GM19452 (cell line): Measurements from ENCODE around the gene ZBTB40.

Experiments used
- ATAC-seq: cut with Tn5 transposase; IDR thresholded peaks from one replicate; pipeline ENCODE4 v1.9.1; 2021; ENCODE audit not compliant: unreplicated experiment

Gene ZBTB40

GRCh38 chr1:22451702-22452480 lies at the start of gene ZBTB40:
Gene ZBTB40, plus strand, starts transcription at chr1:22451851. Its CDS starts 38,098 bp downstream, at chr1:22489949.
- peak; percentile 91 for ATAC-seq

DNA sequence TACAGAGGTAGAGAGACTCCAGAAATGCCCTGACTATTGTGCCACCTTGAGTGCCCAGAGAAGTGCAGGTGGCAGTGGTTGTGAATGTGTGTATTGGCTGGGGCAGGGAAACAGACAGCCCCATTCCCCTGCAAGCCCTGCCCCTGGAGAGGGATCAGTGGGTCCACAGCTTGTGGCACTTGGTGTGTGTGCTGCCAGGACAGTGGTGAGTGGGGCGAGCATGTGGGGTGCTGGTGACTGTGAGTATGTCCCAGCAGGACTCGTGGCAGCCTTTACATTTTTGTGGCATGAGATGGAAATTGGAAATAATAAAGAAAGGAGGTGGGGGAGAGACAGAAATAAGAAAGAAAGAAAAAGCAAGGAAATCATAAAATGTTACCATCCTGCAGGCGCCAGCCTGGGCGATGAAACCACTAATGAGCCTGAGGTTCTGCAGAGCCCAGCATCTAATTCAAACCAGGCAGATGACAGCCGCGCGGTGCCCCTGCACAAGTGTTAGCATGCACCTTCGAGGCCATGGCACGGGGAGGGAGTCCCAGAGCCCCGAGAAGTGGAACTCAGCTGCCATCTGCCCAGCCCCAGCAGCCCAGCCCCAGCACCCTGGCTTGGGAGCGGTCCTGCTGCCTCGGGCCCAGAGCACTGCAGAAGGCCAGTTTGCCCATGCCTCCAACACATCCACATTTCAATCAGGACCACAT lies 49.1 kb upstream of the ZBTB40 start:
- ATAC-seq: no peak

- no peak for ATAC-seq
Measured at GRCh38 chr1:22404486-22404885, 47.2 kb upstream of the ZBTB40 start.

DNA sequence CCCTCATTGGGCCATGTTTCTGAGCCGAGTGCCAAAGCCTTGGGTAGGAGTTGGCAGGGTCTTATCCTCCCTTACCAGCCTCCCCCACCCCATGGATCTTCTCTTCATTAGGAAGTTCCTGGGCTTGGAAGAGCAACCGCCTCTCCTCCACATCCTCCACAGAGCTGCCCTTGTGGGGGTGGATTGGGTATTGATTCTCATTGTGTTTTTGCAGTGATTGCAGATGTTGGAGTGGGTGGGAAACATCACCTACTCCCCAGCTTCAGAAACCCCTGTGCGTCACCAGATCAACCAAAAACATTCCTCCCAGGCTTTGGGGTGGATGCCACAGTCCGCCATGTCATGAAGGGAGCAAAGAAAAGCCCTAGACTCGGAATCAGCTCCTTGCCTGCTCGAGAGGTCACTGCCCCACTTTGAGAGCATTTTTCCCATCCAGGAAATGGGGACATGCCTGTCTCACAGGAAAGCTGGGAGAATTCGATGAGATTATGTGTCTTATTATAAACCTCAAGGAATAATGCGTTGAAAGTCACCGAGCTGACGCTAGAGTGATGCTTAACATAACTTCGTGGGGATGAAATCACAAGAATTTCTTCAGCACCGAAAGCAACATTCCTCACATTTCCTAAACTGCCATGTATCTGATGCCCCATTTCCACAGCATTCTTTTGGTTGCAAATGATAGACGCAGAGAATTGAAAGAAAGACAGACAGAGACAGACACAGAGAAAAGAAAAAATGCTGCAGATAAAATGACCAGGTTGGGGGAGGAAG lies 44.7 kb upstream of the ZBTB40 start:
- no peak for ATAC-seq

DNA sequence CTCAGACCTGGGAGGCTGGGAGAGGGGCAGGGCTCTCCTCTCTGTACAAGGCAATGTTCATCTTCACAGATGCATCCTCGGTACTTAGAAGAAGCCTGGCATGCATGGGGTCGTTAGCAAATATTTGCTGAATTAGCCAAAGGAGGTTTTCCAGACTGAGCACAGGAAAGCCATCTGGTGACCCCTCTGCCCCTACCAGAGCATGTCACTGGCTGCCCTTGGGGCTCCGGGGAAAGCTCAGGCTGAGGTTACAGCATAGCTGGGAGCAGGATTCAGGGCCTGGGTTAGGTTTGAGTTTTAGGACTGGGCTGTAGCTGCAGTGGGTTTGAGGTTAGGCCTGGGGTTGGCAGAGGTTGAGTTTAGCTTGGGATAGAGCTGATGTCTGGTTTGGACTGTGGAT lies 43.4 kb upstream of the ZBTB40 start:
- ATAC-seq: no peak

DNA sequence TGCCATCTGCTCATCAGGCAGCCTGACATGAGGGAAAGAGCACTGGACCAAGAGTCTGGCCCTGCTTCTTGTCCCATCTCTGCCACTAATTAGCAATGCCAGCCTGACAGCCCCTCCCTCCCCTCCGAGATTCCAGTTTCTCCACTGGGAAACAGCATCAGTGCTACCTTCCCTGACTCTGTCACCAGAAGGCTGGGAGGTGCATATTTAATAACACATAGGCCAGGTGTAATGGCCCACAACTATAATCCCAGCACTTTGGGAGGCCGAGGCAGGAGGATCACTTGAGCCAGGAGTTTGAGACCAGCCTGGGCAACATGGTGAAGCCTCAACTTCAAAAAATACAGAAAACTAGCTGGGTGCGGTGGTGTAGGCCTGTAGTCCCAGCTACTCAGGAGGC lies 41.2 kb upstream of the ZBTB40 start:
- ATAC-seq: no peak

DNA sequence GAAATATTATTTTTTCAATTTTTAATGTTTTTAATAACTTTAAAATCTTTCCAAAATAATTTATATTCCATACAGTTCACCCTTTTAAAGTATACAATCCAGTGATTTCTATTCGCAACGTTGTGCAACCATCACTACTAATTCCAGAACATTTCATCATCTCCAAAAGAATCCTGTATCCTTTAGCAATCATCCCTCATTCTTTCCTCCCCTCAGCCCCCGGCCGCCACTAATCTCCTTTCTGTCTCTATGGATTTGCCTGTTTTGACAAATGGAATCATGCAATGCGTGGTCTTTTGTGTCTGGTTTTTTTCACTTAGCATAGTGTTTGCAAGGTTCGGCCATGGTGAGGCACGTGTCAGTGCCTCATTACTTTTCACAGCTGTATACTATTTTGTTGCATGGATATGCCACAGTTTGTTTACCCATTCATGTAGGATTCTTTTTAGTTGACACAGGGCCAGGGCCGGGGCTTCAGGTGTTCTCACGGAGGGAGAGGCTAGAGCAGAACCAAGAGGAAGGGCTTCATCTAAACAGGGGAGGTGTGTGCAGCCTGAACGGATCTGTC lies 40.6 kb upstream of the ZBTB40 start:
- no peak for ATAC-seq

- ATAC-seq: no peak
Measured at GRCh38 chr1:22411589-22411988, 40.1 kb upstream of the ZBTB40 start.

- ATAC-seq: no peak
Measured at GRCh38 chr1:22412932-22413727, 38.5 kb upstream of the ZBTB40 start.

GRCh38 chr1:22413799-22414198 lies 37.9 kb upstream of the ZBTB40 start:
- ATAC-seq: no peak

DNA sequence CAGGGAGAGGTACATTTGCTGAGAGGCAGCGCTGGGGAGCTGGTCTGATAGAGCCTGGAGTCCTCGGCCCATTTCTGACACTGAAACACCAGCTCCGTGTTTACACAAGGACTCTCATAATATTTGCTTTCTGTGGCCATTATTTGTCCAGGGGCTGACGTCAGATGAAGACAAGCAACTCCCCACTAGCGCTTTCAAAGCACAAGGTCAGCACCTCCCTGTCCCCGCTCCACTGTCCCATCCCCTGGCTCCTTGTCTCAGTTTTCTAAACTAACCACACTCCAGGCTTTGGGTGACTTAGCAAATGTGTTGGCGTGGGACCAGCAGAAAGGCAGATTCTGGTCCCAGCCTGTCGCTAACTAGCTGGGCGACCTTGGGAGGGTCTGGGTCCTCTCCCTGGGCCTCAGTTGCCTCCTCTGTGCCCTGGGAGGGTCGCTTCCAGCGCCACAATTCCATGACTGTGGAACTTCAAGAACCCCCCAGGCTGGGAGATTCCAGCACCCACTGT lies 37.4 kb upstream of the ZBTB40 start:
- no peak for ATAC-seq

GRCh38 chr1:22415489-22415888 lies 36.2 kb upstream of the ZBTB40 start:
- ATAC-seq: no peak

GRCh38 chr1:22416555-22417454 lies 34.8 kb upstream of the ZBTB40 start:
- no peak for ATAC-seq

DNA sequence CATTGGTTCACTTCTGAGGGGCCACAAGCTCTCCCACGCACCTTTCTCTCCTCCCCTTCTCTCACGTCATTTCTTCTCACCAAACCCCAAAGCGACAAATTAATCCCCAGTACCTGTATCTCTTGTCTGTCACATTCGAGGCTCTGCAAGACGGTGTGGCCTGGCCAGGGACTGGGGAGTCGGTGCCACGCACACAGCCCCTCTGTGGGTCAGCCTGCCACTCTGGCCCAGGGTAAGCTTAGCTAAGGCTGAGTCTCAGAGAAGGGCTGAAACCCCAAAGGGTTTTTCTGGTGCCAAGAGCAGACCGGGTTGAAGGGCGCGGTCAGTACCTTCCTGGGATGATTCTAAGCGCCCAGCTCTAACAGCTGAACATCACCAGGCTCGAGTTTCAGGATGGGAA lies 34.2 kb upstream of the ZBTB40 start:
- no peak for ATAC-seq

DNA sequence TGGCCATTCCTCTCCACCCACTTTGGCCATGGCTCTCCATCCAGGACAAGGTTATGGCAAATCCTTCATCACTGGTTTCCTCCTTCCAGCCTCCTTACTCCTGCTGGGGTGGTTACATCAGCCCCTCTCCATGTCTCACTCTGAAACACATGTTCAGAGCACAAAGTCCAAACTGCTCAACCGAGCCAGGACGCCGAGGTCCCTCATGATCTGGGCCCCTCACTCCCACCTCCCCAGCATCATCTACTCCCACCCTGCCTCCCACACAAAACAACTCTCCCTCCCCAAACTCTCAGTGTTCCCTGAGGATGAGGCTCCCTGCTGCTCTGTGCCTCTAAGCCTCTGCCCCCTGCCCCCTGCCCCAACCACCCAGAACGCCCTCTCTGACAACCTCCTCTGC lies 33.3 kb upstream of the ZBTB40 start:
- ATAC-seq: no peak

GRCh38 chr1:22418933-22419382 lies 32.7 kb upstream of the ZBTB40 start:
- ATAC-seq: no peak

DNA sequence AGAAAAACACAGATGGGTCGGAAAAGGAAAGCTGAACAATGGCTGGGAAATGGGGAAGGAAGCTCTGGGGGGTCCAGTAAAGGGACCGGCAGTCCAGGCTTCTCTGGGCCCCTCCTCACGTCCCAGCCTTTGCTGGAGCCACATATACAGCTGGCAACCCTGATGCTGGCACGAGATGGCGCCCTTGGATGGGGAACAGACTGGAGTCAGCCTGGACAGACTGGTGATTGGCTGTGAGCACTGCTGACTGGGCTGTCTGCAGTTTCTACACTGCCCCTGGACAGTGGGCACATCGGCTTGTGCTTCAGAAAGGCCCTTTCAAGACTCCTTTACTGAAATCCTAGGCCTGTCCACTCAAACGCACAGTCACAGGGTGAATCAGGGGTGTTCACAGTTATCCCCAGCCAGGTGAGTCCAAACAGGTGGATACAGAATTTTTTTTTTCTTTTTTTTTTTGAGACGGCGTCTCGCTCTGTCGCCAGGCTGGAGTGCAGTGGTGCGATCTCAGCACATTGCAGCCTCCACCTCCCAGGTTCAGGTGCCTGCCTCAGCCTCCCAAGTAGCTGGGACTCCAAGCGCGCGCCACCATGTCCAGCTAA lies 31.1 kb upstream of the ZBTB40 start:
- no peak for ATAC-seq

GRCh38 chr1:22426781-22427180 lies 24.9 kb upstream of the ZBTB40 start:
- ATAC-seq: no peak

- ATAC-seq: no peak
Measured at GRCh38 chr1:22428672-22429071, 23.0 kb upstream of the ZBTB40 start.
